Neuron (in vitro differentiated cells): Measurements from ENCODE around the gene LRRC4B.

Experiments
- H2AFZ ChIP-seq: one replicate; pipeline ENCODE4 v1.6.1; 2013; ENCODE audit warnings: low read depth, mild to moderate bottlenecking, inconsistent platforms, low read length, moderate library complexity
- H3K27me3 ChIP-seq: one replicate; pipeline ENCODE4 v1.6.1; 2013; ENCODE audit warnings: low read length; ENCODE audit not compliant: insufficient read depth
- H3K36me3 ChIP-seq: one replicate; pipeline ENCODE4 v1.6.1; 2013; ENCODE audit warnings: low read length; ENCODE audit not compliant: insufficient read depth
- H3K4me1 ChIP-seq: one replicate; pipeline ENCODE4 v1.6.1; 2013; ENCODE audit warnings: low read length; ENCODE audit not compliant: insufficient read depth
- H3K4me3 ChIP-seq: 2 replicates; pipeline ENCODE4 v1.5.1; 2013; ENCODE audit warnings: mild to moderate bottlenecking, low read length, moderate library complexity
- H3K9me3 ChIP-seq: one replicate; pipeline ENCODE4 v1.6.1; 2013; ENCODE audit warnings: low read length

LRRC4B gene

DNA sequence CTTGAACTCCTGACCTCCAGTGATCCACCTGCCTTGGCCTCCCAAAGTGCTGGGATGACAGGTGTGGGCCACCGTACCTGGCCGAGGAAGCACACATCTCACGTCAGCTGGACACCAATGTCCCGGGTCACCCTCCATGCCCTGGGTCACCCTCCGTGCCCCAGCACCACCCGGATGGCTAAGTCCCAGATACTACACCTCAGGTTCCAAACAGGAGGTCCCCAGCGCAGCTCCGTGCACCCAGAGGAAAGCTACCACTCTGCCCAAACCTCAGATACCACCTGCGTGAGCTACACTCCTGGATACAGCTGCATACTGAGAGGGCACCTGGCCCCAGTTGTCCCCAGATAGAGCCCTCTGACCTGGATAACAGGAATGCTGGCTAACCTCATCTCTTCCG lies 14.0 kb downstream of the LRRC4B start:
- no peak overlapping the region for H2AFZ ChIP-seq
- peaks cover 39% of the 10 kb centered on the region for H3K4me1 ChIP-seq
- H3K4me3 ChIP-seq: no peak overlapping the region
- H3K27me3 ChIP-seq: no peaks in the 10 kb centered on the region
- no peaks in the 10 kb centered on the region for H3K9me3 ChIP-seq
- peaks cover 6% of the 10 kb centered on the region for H3K36me3 ChIP-seq

DNA sequence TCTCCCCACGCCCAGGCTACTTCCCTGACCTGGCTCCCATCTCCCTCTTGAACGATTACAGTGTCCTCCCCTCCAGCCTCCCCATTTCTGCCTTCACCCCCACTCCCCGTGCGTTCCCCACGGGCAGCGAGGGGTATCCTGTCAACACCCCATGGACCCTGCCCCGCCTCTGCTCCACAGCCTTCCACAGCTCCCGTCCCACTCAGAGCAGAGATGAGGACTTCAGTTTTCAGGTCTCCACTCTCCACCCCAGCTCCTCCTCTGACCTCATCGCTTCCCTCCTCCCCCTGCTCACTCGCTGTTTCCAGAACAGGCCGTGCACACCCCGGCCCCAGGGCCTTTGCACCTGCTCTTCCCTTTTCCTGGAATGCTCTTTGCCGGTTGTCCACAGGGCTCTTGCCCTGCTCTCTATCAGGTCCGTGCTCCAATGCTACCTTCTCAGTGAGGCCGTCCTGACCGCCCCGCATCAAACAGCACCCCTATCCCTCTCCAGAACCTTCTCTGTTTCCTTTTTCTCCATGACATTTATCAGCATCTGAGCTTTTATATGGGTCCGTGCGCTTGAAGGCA lies 15.0 kb downstream of the LRRC4B start:
- Histone ChIP-seq H3K27me3 (no peaks in the 10 kb centered on the region), H2AFZ (no peak overlapping the region), H3K9me3 (no peaks in the 10 kb centered on the region), H3K36me3 (peaks cover 4% of the 10 kb centered on the region), H3K4me1 (peaks cover 39% of the 10 kb centered on the region), H3K4me3 (no peak overlapping the region)

DNA sequence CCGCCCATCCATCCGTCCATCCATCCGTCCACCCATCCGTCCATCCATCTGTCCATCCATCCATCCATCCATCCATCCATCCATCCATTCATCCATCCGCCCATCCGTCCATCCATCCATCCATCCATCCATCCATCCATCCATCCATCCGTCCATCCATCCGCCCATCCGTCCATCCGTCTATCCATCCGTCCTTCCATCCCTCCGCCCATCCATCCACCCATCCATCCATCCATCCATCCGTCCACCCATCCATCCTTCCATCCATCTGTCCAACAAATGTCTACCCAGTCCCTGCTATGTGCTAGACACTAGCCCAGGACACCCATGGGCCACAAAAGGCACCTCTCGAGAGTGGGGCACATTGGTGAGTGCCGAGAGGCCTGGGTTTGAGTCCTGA lies 15.7 kb downstream of the LRRC4B start:
- no peaks in the 10 kb centered on the region for H3K9me3 ChIP-seq
- H3K27me3 ChIP-seq: no peaks in the 10 kb centered on the region
- peaks cover 39% of the 10 kb centered on the region for H3K4me1 ChIP-seq
- no peak overlapping the region for H3K4me3 ChIP-seq
- peaks cover 10% of the 10 kb centered on the region for H3K36me3 ChIP-seq
- H2AFZ ChIP-seq: no peak overlapping the region

DNA sequence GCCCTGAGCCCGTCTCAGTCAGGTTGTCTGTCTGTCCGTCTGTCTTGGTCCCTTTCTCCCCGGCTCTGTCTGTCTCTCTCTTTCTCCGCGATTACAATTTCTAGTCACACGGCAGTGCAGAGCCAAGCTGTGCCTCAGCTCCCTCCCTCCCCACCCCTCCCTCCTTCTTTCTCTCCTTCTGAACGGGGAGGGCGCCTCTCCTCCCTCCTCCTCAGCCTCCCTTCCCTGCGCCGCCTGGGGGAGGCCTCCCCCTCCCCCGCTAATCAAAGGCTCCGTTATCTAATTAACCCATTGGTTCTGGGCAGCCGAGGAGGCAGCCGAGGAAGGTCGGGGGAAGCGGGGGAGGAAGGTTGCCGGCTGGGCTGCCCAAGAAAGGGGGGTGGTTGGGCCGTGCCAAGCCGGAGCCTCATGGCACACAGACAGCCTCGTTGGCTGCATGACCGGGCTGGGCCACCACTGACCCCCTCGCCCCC lies 16.5 kb downstream of the LRRC4B start:
- Histone ChIP-seq H3K27me3 (no peaks in the 10 kb centered on the region), H2AFZ (no peak overlapping the region), H3K4me3 (peak overlapping the region; percentile 43), H3K36me3 (peaks cover 18% of the 10 kb centered on the region), H3K4me1 (peaks cover 32% of the 10 kb centered on the region), H3K9me3 (no peaks in the 10 kb centered on the region)

DNA sequence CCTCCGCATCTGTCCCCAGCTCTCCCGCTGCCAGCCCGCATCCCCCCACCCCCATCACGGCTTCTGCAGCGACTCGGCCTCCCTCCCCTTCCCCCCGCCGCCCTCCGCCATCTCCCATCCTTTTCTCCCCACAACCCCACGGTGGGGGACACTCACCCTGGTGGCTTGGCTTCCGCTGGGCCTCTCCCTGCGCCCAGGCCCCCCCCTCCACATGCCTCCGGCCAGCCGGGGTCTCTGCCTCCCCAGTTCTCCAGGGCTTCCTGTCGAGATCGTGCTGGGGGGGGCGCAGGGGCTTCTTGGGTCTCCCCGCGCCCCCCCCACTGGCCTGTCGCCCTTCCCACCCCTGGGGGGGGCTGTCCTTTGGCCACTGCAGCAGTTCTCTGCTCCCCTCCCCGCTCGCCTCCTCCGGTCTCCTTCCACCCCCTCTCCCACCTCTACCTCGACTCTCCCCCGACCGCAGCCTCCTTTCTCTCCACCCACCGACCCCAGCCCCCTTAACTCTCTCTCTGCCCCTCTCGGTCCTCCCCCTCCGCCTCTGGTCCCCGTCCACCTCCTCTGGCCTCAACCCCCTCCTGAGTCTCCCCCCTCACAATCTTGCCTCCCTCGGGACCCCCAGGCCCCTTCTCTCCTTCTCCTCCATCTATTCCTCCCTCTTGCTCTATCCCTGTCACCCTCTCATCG lies 17.1 kb downstream of the LRRC4B start:
- H3K9me3 ChIP-seq: no peaks in the 10 kb centered on the region
- peak overlapping the region; percentile 43 for H3K4me3 ChIP-seq
- peaks cover 24% of the 10 kb centered on the region for H3K36me3 ChIP-seq
- peaks cover 26% of the 10 kb centered on the region for H3K4me1 ChIP-seq
- no peak overlapping the region for H2AFZ ChIP-seq
- no peaks in the 10 kb centered on the region for H3K27me3 ChIP-seq

DNA sequence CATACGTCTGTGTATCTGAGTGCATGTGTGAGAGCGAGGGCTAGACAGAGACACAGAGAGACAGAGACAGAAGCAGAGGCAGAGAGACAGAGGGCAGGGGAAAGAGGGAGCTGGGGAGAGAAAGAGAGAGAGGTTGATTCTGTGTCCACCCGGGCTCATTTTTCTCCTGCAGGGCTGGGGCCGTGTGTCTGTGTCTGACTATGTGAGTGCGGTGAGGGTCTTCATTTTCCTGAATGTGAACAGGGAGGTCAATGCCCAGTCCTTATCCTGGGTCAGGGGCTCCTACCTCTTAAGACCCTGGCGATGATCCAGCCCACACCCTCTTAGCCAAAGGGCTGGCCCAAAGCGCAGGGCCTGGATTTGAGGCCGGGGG lies 17.7 kb downstream of the LRRC4B start:
- Histone ChIP-seq H3K4me1 (peaks cover 23% of the 10 kb centered on the region), H3K4me3 (peak overlapping the region; percentile 43), H3K9me3 (no peaks in the 10 kb centered on the region), H3K36me3 (peaks cover 24% of the 10 kb centered on the region), H3K27me3 (no peaks in the 10 kb centered on the region), H2AFZ (no peak overlapping the region)

DNA sequence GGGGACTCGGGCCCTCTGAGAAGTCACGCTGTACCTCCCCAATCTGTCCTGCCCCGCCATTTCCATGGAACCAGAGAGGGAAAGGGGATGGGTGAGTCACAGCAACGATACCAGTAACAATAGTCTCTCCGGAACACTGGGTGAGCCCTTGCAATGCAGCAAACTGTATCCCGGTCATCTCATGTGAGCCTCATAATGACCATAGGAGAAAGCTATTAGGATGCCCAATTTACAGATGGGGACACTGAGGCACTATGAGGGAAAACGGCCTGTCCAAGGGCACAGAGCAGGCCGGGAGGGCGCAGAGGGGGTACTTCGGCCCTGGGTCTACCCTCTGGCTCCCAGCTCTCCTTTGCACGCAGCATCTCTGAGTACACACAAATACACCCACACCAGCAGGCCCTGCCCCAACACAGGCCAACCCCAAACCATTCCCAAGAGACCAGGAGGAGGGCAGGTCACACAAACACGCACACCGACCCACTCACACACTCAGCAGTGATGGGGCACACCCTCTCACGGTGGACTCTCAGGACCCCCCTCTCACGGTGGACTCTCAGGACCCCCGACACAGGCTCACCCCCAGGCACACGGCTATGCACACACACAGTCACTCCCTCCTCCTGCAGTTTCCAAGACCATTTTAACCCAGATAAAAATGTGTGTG lies 18.2 kb downstream of the LRRC4B start:
- Histone ChIP-seq H3K4me3 (peak overlapping the region; percentile 43), H3K4me1 (peaks cover 23% of the 10 kb centered on the region), H3K27me3 (no peaks in the 10 kb centered on the region), H3K9me3 (no peaks in the 10 kb centered on the region), H2AFZ (no peak overlapping the region), H3K36me3 (peaks cover 26% of the 10 kb centered on the region)

DNA sequence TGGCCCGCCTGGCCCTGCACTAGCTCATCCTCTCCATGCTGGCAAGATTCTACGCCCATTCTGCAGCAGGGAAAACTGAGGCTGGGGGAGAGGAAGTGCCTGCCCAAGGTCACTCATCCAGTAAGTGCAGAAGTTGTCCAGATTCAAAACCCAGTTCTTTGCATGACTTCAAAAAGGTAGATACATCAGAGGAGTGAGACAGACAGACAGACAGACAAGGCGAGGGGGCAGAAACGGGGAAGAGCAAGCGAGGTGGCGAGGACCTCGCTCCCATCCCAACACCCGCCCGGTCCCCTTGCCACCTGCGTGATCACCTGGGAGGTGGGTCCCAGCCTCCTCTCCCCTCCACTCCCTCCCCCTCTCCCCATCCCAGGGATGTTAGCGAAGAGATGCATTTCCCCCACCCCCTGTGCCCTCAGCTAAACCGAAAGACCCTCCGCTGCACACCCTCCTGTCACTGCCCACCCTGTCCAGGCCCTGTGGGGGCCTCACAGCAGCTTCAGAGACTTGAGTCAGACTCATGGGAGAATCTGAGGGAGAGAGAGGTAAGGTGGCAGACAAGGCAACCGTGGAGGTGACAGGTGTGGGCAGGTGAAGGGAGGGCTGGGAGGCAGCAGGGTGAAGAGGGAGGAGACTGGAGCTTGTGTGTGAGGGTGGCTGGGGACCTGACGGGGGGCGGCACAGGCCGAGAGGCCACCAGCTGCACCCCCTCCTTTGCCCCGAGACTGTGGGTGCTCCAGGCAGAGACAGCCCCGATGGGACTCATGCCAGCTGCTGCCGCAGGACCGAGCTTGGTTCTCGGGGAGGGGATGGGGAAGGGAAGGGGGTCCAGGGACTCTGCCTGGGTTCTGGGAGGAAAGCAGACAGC lies 18.9 kb downstream of the LRRC4B start:
- Histone ChIP-seq H3K36me3 (peaks cover 26% of the 10 kb centered on the region), H3K4me1 (peaks cover 23% of the 10 kb centered on the region), H3K4me3 (no peak overlapping the region), H2AFZ (no peak overlapping the region), H3K27me3 (no peaks in the 10 kb centered on the region), H3K9me3 (no peaks in the 10 kb centered on the region)

DNA sequence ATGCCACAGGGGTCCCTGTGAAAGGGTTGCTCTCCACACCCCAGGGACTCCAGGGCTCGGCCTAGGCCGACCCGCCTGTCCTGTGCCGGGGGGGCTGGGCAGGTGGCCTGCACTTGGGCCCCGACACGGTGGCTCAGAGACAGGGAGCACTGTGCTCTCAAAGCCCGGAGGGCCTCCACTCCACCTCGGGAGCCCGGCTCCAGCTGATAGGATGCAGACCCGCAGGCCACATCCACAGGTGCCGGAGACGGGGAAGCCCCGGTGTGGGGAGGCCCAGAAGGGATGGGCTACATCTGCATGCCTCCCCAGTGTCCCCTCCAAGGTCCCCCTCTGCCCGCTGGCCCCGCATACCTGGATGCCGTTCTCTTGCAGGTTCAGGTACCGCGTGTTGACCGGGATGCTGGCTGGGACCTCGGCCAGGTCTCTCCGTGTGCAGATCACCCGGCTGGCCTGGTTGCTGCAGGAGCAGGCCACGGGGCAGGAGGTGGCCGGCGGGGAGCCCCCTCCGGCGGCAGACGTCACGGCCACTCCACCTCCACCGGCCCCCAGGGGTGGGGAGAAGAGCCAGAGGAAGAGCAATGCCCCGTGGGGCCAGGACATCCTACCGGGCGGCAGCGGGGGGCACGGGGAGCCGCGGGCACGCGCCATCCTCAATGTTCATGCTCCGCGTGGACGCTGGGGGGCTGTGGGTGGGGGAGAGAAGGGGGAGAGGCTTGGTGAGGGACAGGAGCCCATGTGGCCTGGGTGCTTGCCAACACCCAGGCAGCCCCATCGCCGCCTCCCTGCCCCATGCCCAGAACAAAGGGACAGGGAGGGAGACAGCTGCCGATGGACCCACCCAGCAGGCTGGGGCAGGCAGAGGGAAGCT lies 19.8 kb downstream of the LRRC4B start:
- H3K27me3 ChIP-seq: no peaks in the 10 kb centered on the region

DNA sequence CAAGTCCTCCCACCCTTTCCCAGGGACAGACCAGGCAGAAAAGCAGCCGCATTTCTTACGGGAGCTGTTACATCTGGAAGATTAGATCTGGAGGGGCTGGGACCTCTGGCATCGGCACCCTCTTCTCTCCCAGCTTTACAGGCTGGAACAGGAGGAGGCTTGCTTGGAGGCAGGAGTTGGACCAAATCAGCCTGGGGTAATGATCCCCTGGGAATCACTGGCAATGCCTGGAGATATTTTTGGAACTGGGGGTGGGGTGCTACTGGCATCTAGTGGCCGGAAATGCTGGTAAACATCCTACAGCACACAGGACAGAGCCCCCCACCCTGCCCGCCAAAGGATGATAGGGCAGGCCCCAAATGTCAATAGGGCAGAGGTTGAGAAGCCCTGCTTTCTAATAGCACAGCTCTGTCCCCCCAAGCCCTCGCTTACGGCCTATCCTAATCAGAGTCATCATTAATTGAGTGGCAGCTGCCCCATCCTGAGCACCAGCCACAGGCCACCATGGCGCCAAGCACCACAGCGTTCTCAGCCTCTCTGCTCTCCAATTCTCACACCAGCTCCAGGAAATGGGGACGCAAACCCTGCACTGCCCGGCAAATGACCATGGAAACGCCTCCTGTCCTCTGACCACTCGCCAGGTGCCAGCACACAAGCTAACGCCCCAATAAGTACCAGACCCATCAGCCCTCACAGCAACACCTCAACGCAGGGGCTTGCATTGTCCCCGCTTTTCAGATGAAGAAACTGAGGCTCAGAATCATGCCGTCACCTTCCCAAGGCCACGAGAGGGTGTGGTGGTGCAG lies 20.6 kb downstream of the LRRC4B start:
- Histone ChIP-seq H3K4me1 (peaks cover 25% of the 10 kb centered on the region), H3K36me3 (peaks cover 26% of the 10 kb centered on the region), H2AFZ (no peak overlapping the region), H3K9me3 (no peaks in the 10 kb centered on the region), H3K4me3 (no peak overlapping the region), H3K27me3 (no peaks in the 10 kb centered on the region)

More for the DNA sequence above, 19.8 kb downstream of the LRRC4B start:
- Histone ChIP-seq H3K4me3 (no peak overlapping the region), H3K4me1 (peaks cover 23% of the 10 kb centered on the region), H2AFZ (no peak overlapping the region), H3K9me3 (no peaks in the 10 kb centered on the region), H3K36me3 (peaks cover 26% of the 10 kb centered on the region)

DNA sequence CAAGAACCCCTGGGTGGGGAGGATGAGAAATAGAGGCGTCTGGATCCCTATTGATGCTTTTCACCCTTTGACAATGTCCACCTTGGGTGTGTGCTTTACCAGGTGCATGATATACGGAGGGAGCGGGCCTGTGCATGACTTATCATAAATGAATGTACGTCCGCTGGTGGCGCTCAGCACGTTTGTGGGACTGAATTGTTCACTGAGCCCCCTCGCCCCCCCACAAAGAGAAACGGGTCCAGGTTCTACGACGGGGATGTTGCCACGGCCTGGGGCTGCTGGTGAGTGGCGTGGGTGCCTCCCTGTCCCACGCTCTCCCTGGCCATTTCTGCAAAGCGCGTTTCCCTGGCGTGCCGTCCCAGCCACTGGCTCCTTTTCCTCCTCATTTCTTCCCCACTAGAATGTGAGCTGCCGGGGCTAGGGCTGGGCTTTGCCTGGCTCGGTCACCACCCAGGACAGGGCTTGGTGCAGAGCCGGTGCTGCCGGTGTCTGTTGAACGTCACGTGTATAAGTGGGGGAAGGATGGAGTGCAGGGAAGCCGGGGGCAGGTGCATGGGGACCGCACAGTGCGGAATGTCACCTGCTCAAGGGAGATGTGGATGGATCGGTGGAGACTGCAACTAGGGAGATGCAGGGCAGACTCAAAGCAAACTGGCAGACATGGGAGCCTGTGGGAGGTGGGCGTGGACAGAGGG lies 21.6 kb downstream of the LRRC4B start:
- H3K4me1 ChIP-seq: peaks cover 19% of the 10 kb centered on the region
- H3K4me3 ChIP-seq: no peak overlapping the region
- peaks cover 31% of the 10 kb centered on the region for H3K36me3 ChIP-seq
- H2AFZ ChIP-seq: no peak overlapping the region
- no peaks in the 10 kb centered on the region for H3K27me3 ChIP-seq
- no peaks in the 10 kb centered on the region for H3K9me3 ChIP-seq
